Right atrium auricular region (tissue), 2 donors: ENCODE data around the gene SEL1L3. TPM values are rescaled to one million over a fixed set of nuclear protein-coding genes. Genes with fewer than 3 reads are reported as not detected.
"Not testable (repeated sequence)": the region's sequence is repeated elsewhere in the genome, so short reads cannot be mapped to it uniquely, and the experiment has no call there.

Experiments used
- DNase-seq: peaks from one replicate; pipeline ENCODE4 v3.0.0-alpha.2; 2019; ENCODE audit warnings: low spot score
- H3K27ac ChIP-seq, 2 donors: fragments of 200-600 bp; sonication (generic); 1 replicate in 1 of 2; 2 replicates in 1 of 2; pipeline ENCODE4 v1.5.1; 2016 to 2019
- H3K27me3 ChIP-seq, 2 donors: fragments of 200-600 bp; sonication (generic); one replicate each; pipeline versions ENCODE4 v1.5.1 to v1.6.0; 2017 to 2019
- H3K36me3 ChIP-seq: fragments of 200-600 bp; sonication (generic); one replicate; pipeline ENCODE4 v1.5.1; 2016
- H3K4me1 ChIP-seq, 2 donors: fragments of 200-600 bp; sonication (generic); one replicate each; pipeline versions ENCODE4 v1.5.1 to v1.6.0; 2017 to 2019
- H3K4me3 ChIP-seq, 2 donors: fragments of 200-600 bp; sonication (generic); 1 replicate in 1 of 2; 2 replicates in 1 of 2; pipeline ENCODE4 v1.5.1; 2017 to 2019; ENCODE audit warnings: mild to moderate bottlenecking in 1 of 2, moderate library complexity in 1 of 2
- H3K9me3 ChIP-seq, 2 donors: fragments of 200-600 bp; sonication (generic); one replicate each; pipeline ENCODE4 v1.5.1; 2019
- CTCF ChIP-seq, 2 donors: fragments of 200-600 bp; sonication (generic); IDR thresholded peaks; one replicate each; pipeline ENCODE4 v1.5.1; 2019; ENCODE audit warnings: antibody characterized with exemption in 2 of 2
- total RNA-seq, 2 donors: library from RNA; depleted of rRNA; stranded (reverse); fragments of >200 nt; gene quantifications; one replicate each; pipeline ENCODE4 v1.1.0, GENCODE V29; 2016

SEL1L3 gene
- total RNA-seq, result 1 to 10 TPM; 5.4 to 7.2 TPM

GRCh38 chr4:25862411-25863346 lies at the start of gene SEL1L3:
Gene SEL1L3, minus strand, starts transcription at chr4:25862988. Its CDS starts 152 bp downstream, at chr4:25862836.
- Histone ChIP-seq H3K27ac (peak within 1 kb of the TSS; percentile 9 to 63), H3K9me3 (no peaks in the 10 kb centered on the region), H3K36me3 (no peaks in the 10 kb centered on the region), H3K27me3 (no peaks in the 10 kb centered on the region), H3K4me3 (peak within 1 kb of the TSS; percentile 59 to 71), H3K4me1 (peaks cover 0 to 32% of the 10 kb centered on the region in 2 donors)
- DNase-seq, result no peak
- TF ChIP-seq CTCF (IDR thresholded peaks at IDR 0.05), result no peak

GRCh38 chr4:25911356-25911755 lies 48.6 kb upstream of the SEL1L3 start:
- Histone ChIP-seq H3K36me3 (no peaks in the 10 kb centered on the region), H3K9me3 (no peaks in the 10 kb centered on the region), H3K4me1 (peaks cover 0 to 22% of the 10 kb centered on the region in 2 donors), H3K27ac (no peak overlapping the region), H3K27me3 (no peaks in the 10 kb centered on the region), H3K4me3 (no peak overlapping the region)
- no peak for TF ChIP-seq CTCF (IDR thresholded peaks at IDR 0.05)
- DNase-seq, result no peak

- H3K27ac ChIP-seq, result no peak overlapping the region
- H3K4me1 ChIP-seq, result peaks cover 0 to 6% of the 10 kb centered on the region in 2 donors
- no peaks in the 10 kb centered on the region for H3K36me3 ChIP-seq
- H3K4me3 ChIP-seq, result no peak overlapping the region
- H3K27me3 ChIP-seq, result no peaks in the 10 kb centered on the region
- no peak for TF ChIP-seq CTCF (IDR thresholded peaks at IDR 0.05)
- DNase-seq, result no peak
- no peaks in the 10 kb centered on the region for H3K9me3 ChIP-seq
These were observed 45.7 kb upstream of the SEL1L3 start for GRCh38 chr4:25908491-25908901.

GRCh38 chr4:25906113-25906512 lies 43.3 kb upstream of the SEL1L3 start:
- not testable (repeated sequence) for DNase-seq, H3K9me3 ChIP-seq, H3K27ac ChIP-seq, H3K4me1 ChIP-seq, H3K4me3 ChIP-seq, H3K36me3 ChIP-seq, H3K27me3 ChIP-seq

GRCh38 chr4:25905371-25905770 lies 42.6 kb upstream of the SEL1L3 start:
- Histone ChIP-seq H3K9me3 (no peaks in the 10 kb centered on the region), H3K4me3 (no peak overlapping the region), H3K27ac (no peak overlapping the region), H3K36me3 (no peaks in the 10 kb centered on the region), H3K27me3 (no peaks in the 10 kb centered on the region), H3K4me1 (peaks cover 0 to 7% of the 10 kb centered on the region in 2 donors)
- no peak for TF ChIP-seq CTCF (IDR thresholded peaks at IDR 0.05)
- no peak for DNase-seq

GRCh38 chr4:25904748-25905082 lies 41.9 kb upstream of the SEL1L3 start:
- TF ChIP-seq CTCF (IDR thresholded peaks at IDR 0.05), result no peak
- no peak overlapping the region for H3K27ac ChIP-seq
- H3K9me3 ChIP-seq, result no peaks in the 10 kb centered on the region
- H3K36me3 ChIP-seq, result no peaks in the 10 kb centered on the region
- H3K4me3 ChIP-seq, result no peak overlapping the region
- H3K4me1 ChIP-seq, result peaks cover 0 to 7% of the 10 kb centered on the region in 2 donors
- no peak for DNase-seq
- no peaks in the 10 kb centered on the region for H3K27me3 ChIP-seq
